HepG2 (cell line): ENCODE results near the gene KLHL12. TPM values are rescaled to one million over a fixed set of nuclear protein-coding genes. Genes with fewer than 3 reads are reported as not detected.

Source experiments
- DNMT3B ChIP-seq: conservative IDR thresholded peaks from 2 replicates; pipeline ENCODE4 v1.6.1; 2016; ENCODE audit warnings: missing biosample characterization, control low read depth
- MIER3 ChIP-seq: IDR thresholded peaks from 2 replicates; pipeline ENCODE4 v1.6.1; 2016; ENCODE audit warnings: missing compliant biosample characterization, borderline replicate concordance
- NBN ChIP-seq: fragments of 450-650 bp; conservative IDR thresholded peaks from 2 replicates; pipeline ENCODE4 v1.6.1; 2017
- NFE2L2 ChIP-seq: fragments of 150-350 bp; IDR thresholded peaks from 2 replicates; pipeline ENCODE4 v1.6.1; 2014; ENCODE audit warnings: low read length
- SKI ChIP-seq: fragments of 450-650 bp; IDR thresholded peaks from one replicate; pipeline ENCODE4 v1.6.1; 2018; ENCODE audit warnings: mild to moderate bottlenecking; ENCODE audit not compliant: partially characterized antibody
- SPEN ChIP-seq: sonication (generic); formaldehyde crosslinking; IDR thresholded peaks from 2 replicates; pipeline ENCODE4 v1.5.1; 2020; ENCODE audit warnings: low read depth, mild to moderate bottlenecking, missing genetic modification reagents
- TOPORS ChIP-seq: sonication (generic); formaldehyde crosslinking; IDR thresholded peaks from 2 replicates; pipeline ENCODE4 v1.8.0; 2023; ENCODE audit warnings: mild to moderate bottlenecking, missing genetic modification reagents
- ZFAT ChIP-seq: sonication (generic); formaldehyde crosslinking; conservative IDR thresholded peaks from 2 replicates; pipeline ENCODE4 v1.8.1; 2023; ENCODE audit warnings: missing genetic modification reagents, inconsistent platforms
- ZNF367 ChIP-seq: sonication (generic); formaldehyde crosslinking; IDR thresholded peaks from 2 replicates; pipeline ENCODE4 v1.4.0; 2020; ENCODE audit warnings: missing genetic modification reagents, borderline replicate concordance
- ZNF562 ChIP-seq: sonication (generic); formaldehyde crosslinking; IDR thresholded peaks from 2 replicates; pipeline ENCODE4 v1.8.0; 2022; ENCODE audit warnings: missing genetic modification reagents, borderline replicate concordance
- polyA plus RNA-seq, 8 experiments: library from polyadenylated mRNA; depleted of rRNA in 3 of 8; stranded (reverse) in 7 of 8; unstranded in 1 of 8; fragments of >200 nt; fragmentation: Illumina TruSeq in 4 of 8; extraction: Trizol in 4 of 8; gene quantifications; 2 replicates each; pipeline versions ENCODE4 v1.2.1 to v1.2.3, GENCODE V29; 2011 to 2016; ENCODE audit warnings: low read depth in 4 of 8, missing spikeins in 1 of 8, mixed read lengths in 1 of 8; ENCODE audit not compliant: insufficient read depth in 1 of 8
- total RNA-seq, 5 experiments: library from RNA; depleted of rRNA; stranded (reverse); fragments of >200 nt; fragmentation: Illumina TruSeq; extraction: Trizol; gene quantifications; 2 replicates each; pipeline ENCODE4 v1.2.3, GENCODE V29; 2016; ENCODE audit warnings: low read depth in 1 of 5
- TF ChIP-seq, protein P1 (sequence below): sonication (generic); formaldehyde crosslinking; IDR thresholded peaks from 2 replicates; pipeline ENCODE4 v1.4.0; 2020; ENCODE audit warnings: mild to moderate bottlenecking, missing genetic modification reagents
- TF ChIP-seq, protein P2 (sequence below): sonication (generic); formaldehyde crosslinking; IDR thresholded peaks from 2 replicates; pipeline ENCODE4 v1.4.0; 2020; ENCODE audit warnings: missing genetic modification reagents
- TF ChIP-seq, protein P3 (sequence below), 2 experiments: fragments of 450-650 bp in 1 of 2; sonication (generic) in 1 of 2; formaldehyde crosslinking in 1 of 2; IDR thresholded peaks; 2 replicates each; pipeline versions ENCODE4 v1.6.1 to v1.8.0; 2016 to 2022; ENCODE audit warnings: antibody characterized with exemption in 1 of 2, mild to moderate bottlenecking in 1 of 2, missing genetic modification reagents in 1 of 2
- TF ChIP-seq, protein P4 (sequence below): sonication (generic); formaldehyde crosslinking; IDR thresholded peaks from 2 replicates; pipeline ENCODE4; 2020; ENCODE audit warnings: missing genetic modification reagents, mild to moderate bottlenecking, borderline replicate concordance

The KLHL12 gene
- total and polyA plus RNA-seq, 2 of the 13 experiments (the other 11 are each of a cell fraction or from before 2014, with no cell fraction given): 19.2 to 25.2 TPM

DNA sequence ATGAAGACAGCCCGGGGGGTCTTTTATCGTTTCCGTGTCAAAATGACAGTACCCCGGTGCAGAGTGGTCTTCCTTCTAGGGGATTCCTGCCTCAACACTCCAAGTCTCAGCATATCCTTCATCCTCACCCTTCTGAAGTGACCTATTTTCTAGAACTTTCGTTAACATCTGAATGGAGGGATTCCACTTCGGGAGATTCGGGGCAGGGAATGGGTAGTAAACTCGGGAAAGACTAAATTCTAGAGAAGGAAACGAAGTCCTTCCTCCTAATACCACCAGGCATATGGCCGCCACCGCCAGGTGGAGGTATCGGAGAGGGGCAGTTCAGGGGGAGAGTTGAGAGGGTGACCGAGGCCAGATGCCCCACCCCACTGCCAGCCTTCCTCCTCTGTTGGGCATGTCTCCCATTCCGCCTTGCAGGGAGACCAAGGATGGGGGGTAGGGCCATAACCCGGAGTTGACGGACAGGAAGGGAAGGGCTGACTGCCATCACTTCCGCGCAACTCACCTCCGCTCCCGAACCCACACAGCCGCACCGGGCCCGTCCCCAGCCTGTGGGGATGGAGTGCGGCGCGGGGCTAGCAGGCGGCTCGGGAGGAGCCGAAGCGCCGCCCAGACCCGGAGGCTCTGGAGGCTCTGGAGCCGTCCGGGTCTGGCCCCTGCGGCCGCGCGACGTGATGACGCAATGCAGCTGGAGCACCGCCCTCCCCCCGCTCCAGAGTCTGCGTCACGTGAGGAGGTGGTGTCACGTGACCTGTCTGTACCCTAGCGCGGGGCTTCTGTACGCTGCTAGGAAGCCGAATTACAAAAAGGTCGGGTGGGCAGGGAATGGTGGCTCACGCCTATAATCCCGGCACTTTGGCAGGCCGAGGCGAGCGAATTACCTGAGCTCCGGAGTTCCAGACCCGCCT, at the start of gene KLHL12 (continued):
- TF ChIP-seq SKI (peak; percentile 75), ZNF367 (no peak), MIER3 (CRISPR knock-in tag) (peak; percentile 87), NFE2L2 (no peak), NBN (no peak), SPEN (CRISPR knock-in tag) (peak; percentile 90), ZNF562 (CRISPR knock-in tag) (no peak), TOPORS (CRISPR knock-in tag) (0 out of 2 replicates have a peak, but pooled peaks have one; percentile 54), ZFAT (CRISPR knock-in tag) (no peak), DNMT3B (no peak; the same call in 1 of the 2 replicates)
- TF ChIP-seq, protein P1, sequence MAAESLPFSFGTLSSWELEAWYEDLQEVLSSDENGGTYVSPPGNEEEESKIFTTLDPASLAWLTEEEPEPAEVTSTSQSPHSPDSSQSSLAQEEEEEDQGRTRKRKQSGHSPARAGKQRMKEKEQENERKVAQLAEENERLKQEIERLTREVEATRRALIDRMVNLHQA: no peak
- TF ChIP-seq, protein P2, sequence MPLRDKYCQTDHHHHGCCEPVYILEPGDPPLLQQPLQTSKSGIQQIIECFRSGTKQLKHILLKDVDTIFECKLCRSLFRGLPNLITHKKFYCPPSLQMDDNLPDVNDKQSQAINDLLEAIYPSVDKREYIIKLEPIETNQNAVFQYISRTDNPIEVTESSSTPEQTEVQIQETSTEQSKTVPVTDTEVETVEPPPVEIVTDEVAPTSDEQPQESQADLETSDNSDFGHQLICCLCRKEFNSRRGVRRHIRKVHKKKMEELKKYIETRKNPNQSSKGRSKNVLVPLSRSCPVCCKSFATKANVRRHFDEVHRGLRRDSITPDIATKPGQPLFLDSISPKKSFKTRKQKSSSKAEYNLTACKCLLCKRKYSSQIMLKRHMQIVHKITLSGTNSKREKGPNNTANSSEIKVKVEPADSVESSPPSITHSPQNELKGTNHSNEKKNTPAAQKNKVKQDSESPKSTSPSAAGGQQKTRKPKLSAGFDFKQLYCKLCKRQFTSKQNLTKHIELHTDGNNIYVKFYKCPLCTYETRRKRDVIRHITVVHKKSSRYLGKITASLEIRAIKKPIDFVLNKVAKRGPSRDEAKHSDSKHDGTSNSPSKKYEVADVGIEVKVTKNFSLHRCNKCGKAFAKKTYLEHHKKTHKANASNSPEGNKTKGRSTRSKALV: peak; percentile 68; the same call in 1 of the 2 replicates
- TF ChIP-seq, protein P3, sequence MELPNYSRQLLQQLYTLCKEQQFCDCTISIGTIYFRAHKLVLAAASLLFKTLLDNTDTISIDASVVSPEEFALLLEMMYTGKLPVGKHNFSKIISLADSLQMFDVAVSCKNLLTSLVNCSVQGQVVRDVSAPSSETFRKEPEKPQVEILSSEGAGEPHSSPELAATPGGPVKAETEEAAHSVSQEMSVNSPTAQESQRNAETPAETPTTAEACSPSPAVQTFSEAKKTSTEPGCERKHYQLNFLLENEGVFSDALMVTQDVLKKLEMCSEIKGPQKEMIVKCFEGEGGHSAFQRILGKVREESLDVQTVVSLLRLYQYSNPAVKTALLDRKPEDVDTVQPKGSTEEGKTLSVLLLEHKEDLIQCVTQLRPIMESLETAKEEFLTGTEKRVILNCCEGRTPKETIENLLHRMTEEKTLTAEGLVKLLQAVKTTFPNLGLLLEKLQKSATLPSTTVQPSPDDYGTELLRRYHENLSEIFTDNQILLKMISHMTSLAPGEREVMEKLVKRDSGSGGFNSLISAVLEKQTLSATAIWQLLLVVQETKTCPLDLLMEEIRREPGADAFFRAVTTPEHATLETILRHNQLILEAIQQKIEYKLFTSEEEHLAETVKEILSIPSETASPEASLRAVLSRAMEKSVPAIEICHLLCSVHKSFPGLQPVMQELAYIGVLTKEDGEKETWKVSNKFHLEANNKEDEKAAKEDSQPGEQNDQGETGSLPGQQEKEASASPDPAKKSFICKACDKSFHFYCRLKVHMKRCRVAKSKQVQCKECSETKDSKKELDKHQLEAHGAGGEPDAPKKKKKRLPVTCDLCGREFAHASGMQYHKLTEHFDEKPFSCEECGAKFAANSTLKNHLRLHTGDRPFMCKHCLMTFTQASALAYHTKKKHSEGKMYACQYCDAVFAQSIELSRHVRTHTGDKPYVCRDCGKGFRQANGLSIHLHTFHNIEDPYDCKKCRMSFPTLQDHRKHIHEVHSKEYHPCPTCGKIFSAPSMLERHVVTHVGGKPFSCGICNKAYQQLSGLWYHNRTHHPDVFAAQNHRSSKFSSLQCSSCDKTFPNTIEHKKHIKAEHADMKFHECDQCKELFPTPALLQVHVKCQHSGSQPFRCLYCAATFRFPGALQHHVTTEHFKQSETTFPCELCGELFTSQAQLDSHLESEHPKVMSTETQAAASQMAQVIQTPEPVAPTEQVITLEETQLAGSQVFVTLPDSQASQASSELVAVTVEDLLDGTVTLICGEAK (IDR thresholded peaks at IDR 0.05): no peak
- TF ChIP-seq, protein P3 (CRISPR knock-in tag; IDR thresholded peaks at IDR 0.05): peak; percentile 83
- TF ChIP-seq, protein P4, sequence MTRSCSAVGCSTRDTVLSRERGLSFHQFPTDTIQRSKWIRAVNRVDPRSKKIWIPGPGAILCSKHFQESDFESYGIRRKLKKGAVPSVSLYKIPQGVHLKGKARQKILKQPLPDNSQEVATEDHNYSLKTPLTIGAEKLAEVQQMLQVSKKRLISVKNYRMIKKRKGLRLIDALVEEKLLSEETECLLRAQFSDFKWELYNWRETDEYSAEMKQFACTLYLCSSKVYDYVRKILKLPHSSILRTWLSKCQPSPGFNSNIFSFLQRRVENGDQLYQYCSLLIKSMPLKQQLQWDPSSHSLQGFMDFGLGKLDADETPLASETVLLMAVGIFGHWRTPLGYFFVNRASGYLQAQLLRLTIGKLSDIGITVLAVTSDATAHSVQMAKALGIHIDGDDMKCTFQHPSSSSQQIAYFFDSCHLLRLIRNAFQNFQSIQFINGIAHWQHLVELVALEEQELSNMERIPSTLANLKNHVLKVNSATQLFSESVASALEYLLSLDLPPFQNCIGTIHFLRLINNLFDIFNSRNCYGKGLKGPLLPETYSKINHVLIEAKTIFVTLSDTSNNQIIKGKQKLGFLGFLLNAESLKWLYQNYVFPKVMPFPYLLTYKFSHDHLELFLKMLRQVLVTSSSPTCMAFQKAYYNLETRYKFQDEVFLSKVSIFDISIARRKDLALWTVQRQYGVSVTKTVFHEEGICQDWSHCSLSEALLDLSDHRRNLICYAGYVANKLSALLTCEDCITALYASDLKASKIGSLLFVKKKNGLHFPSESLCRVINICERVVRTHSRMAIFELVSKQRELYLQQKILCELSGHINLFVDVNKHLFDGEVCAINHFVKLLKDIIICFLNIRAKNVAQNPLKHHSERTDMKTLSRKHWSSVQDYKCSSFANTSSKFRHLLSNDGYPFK: peak; percentile 87; the same call in 1 of the 2 replicates
